ENCODE results near the gene PATL1. TPM values are rescaled to one million over a fixed set of nuclear protein-coding genes. Genes with fewer than 3 reads are reported as not detected.

The PATL1 gene
- total and polyA plus RNA-seq, 2 experiments from 2014 or later: 12.9 to 19.6 TPM

DNA sequence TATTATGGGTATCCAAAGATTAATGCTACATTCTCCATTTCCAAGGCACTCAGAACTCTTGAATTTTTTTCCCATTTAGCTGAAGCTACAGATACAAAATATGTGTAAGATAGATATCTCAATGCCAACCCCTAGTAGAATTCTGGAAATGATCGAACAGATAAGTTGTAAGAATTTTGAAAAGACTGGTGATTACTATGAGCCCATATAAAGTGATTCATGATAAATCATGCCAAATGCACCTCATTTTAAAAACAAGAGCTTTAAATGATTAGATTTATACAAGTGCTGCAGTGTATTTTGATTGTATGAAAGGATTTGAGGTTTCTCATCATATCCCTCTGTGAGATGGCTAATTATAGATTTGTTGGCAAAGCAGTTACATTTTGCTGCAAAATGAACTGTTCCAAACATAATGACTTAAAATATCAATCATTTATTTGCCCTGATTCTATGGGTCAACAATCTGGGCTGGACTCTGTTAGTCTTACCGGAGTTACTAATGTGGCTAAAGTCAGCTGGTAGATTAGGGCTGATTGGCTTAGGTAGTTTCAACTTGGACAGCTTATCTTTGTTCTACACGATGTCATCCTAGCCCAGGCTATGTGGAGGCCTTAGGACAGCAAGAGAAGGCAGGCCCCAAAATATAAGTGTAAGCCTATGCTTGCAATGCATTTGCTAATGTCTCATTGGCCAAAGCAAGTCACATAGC, 41.5 kb upstream of the PATL1 start:
- no peak for TF ChIP-seq EZH2 (IDR thresholded peaks at IDR 0.05; ENCODE audit: low read depth, unreplicated experiment)
- no peak for TF ChIP-seq POLR2AphosphoS5 (IDR thresholded peaks at IDR 0.05; ENCODE audit: low read depth)
- TF ChIP-seq ZNF331 (CRISPR knock-in tag; IDR thresholded peaks at IDR 0.05; ENCODE audit: low read depth): no peak
- no peak for TF ChIP-seq EZH2phosphoT487 (IDR thresholded peaks at IDR 0.05; ENCODE audit: unreplicated experiment)
- TF ChIP-seq ZNF114 (CRISPR knock-in tag; IDR thresholded peaks at IDR 0.05): no peak
- no peak for TF ChIP-seq STAT1 (IDR thresholded peaks at IDR 0.05; ENCODE audit: unreplicated experiment)
- TF ChIP-seq, protein P1, sequence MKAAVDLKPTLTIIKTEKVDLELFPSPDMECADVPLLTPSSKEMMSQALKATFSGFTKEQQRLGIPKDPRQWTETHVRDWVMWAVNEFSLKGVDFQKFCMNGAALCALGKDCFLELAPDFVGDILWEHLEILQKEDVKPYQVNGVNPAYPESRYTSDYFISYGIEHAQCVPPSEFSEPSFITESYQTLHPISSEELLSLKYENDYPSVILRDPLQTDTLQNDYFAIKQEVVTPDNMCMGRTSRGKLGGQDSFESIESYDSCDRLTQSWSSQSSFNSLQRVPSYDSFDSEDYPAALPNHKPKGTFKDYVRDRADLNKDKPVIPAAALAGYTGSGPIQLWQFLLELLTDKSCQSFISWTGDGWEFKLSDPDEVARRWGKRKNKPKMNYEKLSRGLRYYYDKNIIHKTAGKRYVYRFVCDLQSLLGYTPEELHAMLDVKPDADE (IDR thresholded peaks at IDR 0.05): no peak
- no peak for TF ChIP-seq NANOG (IDR thresholded peaks at IDR 0.05; ENCODE audit: borderline replicate concordance)
- TF ChIP-seq, protein P2, sequence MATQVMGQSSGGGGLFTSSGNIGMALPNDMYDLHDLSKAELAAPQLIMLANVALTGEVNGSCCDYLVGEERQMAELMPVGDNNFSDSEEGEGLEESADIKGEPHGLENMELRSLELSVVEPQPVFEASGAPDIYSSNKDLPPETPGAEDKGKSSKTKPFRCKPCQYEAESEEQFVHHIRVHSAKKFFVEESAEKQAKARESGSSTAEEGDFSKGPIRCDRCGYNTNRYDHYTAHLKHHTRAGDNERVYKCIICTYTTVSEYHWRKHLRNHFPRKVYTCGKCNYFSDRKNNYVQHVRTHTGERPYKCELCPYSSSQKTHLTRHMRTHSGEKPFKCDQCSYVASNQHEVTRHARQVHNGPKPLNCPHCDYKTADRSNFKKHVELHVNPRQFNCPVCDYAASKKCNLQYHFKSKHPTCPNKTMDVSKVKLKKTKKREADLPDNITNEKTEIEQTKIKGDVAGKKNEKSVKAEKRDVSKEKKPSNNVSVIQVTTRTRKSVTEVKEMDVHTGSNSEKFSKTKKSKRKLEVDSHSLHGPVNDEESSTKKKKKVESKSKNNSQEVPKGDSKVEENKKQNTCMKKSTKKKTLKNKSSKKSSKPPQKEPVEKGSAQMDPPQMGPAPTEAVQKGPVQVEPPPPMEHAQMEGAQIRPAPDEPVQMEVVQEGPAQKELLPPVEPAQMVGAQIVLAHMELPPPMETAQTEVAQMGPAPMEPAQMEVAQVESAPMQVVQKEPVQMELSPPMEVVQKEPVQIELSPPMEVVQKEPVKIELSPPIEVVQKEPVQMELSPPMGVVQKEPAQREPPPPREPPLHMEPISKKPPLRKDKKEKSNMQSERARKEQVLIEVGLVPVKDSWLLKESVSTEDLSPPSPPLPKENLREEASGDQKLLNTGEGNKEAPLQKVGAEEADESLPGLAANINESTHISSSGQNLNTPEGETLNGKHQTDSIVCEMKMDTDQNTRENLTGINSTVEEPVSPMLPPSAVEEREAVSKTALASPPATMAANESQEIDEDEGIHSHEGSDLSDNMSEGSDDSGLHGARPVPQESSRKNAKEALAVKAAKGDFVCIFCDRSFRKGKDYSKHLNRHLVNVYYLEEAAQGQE (IDR thresholded peaks at IDR 0.05; ENCODE audit: unreplicated experiment): no peak
- TF ChIP-seq, protein P3, sequence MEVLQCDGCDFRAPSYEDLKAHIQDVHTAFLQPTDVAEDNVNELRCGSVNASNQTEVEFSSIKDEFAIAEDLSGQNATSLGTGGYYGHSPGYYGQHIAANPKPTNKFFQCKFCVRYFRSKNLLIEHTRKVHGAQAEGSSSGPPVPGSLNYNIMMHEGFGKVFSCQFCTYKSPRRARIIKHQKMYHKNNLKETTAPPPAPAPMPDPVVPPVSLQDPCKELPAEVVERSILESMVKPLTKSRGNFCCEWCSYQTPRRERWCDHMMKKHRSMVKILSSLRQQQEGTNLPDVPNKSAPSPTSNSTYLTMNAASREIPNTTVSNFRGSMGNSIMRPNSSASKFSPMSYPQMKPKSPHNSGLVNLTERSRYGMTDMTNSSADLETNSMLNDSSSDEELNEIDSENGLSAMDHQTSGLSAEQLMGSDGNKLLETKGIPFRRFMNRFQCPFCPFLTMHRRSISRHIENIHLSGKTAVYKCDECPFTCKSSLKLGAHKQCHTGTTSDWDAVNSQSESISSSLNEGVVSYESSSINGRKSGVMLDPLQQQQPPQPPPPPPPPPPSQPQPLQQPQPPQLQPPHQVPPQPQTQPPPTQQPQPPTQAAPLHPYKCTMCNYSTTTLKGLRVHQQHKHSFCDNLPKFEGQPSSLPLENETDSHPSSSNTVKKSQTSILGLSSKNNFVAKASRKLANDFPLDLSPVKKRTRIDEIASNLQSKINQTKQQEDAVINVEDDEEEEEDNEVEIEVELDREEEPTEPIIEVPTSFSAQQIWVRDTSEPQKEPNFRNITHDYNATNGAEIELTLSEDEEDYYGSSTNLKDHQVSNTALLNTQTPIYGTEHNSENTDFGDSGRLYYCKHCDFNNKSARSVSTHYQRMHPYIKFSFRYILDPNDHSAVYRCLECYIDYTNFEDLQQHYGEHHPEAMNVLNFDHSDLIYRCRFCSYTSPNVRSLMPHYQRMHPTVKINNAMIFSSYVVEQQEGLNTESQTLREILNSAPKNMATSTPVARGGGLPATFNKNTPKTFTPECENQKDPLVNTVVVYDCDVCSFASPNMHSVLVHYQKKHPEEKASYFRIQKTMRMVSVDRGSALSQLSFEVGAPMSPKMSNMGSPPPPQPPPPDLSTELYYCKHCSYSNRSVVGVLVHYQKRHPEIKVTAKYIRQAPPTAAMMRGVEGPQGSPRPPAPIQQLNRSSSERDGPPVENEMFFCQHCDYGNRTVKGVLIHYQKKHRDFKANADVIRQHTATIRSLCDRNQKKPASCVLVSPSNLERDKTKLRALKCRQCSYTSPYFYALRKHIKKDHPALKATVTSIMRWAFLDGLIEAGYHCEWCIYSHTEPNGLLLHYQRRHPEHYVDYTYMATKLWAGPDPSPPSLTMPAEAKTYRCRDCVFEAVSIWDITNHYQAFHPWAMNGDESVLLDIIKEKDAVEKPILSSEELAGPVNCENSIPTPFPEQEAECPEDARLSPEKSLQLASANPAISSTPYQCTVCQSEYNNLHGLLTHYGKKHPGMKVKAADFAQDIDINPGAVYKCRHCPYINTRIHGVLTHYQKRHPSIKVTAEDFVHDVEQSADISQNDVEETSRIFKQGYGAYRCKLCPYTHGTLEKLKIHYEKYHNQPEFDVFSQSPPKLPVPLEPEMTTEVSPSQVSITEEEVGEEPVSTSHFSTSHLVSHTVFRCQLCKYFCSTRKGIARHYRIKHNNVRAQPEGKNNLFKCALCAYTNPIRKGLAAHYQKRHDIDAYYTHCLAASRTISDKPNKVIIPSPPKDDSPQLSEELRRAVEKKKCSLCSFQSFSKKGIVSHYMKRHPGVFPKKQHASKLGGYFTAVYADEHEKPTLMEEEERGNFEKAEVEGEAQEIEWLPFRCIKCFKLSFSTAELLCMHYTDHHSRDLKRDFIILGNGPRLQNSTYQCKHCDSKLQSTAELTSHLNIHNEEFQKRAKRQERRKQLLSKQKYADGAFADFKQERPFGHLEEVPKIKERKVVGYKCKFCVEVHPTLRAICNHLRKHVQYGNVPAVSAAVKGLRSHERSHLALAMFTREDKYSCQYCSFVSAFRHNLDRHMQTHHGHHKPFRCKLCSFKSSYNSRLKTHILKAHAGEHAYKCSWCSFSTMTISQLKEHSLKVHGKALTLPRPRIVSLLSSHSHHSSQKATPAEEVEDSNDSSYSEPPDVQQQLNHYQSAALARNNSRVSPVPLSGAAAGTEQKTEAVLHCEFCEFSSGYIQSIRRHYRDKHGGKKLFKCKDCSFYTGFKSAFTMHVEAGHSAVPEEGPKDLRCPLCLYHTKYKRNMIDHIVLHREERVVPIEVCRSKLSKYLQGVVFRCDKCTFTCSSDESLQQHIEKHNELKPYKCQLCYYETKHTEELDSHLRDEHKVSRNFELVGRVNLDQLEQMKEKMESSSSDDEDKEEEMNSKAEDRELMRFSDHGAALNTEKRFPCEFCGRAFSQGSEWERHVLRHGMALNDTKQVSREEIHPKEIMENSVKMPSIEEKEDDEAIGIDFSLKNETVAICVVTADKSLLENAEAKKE (CRISPR knock-in tag; IDR thresholded peaks at IDR 0.05): no peak
- no peak for TF ChIP-seq CREB1 (CRISPR knock-in tag; IDR thresholded peaks at IDR 0.05; ENCODE audit: low read depth)
- Mint-ChIP-seq H3K9me3 (no peaks in the 10 kb centered on the region), H3K4me1 (no peaks in the 10 kb centered on the region), H3K27me3 (ENCODE audit: insufficient read depth, low read depth, poor library complexity) (peaks cover 1% of the 10 kb centered on the region), H3K27ac (no peak overlapping the region), H3K4me3 (no peak overlapping the region), H3K36me3 (ENCODE audit: low read depth) (no peaks in the 10 kb centered on the region)
- Histone ChIP-seq H3F3A (replicated peaks; ENCODE audit: low read depth) (no peaks in the 10 kb centered on the region), H3K79me2 (replicated peaks; ENCODE audit: insufficient read depth) (no peaks in the 10 kb centered on the region), H3K9me2 (ENCODE audit: insufficient read depth) (0 out of 2 replicates have a peak, but pooled peaks cover 11% of the 10 kb centered on the region), H3K4me1 (ENCODE audit: insufficient read depth) (no peaks in the 10 kb centered on the region), H3K36me3 (ENCODE audit: insufficient read depth) (no peaks in the 10 kb centered on the region), H2AFZ (no peak overlapping the region), H3K4me3 (no peak overlapping the region), H4K20me1 (replicated peaks; ENCODE audit: insufficient read depth) (no peaks in the 10 kb centered on the region), H3K27me3 (ENCODE audit: insufficient read depth) (no peaks in the 10 kb centered on the region), H3K27ac (ENCODE audit: low read depth) (no peak overlapping the region), H3K4me2 (no peak overlapping the region)
- DNase-seq (ENCODE audit: low spot score) (no peak), ATAC-seq (no peak)
